Lower leg skin (tissue), 3 donors: ENCODE results near the gene BACE1.

Experiments
- CTCF ChIP-seq, 3 donors: fragments of 450-650 bp; IDR thresholded peaks; one replicate each; pipeline ENCODE4 v1.5.1; 2016; ENCODE audit warnings: antibody characterized with exemption in 3 of 3, mild to moderate bottlenecking in 3 of 3, moderate library complexity in 2 of 3
- POLR2A ChIP-seq, 2 donors: fragments of 450-650 bp; IDR thresholded peaks; one replicate each; pipeline ENCODE4 v1.6.1; 2016 to 2017; ENCODE audit warnings: antibody characterized with exemption in 2 of 2, mild to moderate bottlenecking in 1 of 2, moderate library complexity in 1 of 2

- no peak for TF ChIP-seq CTCF (IDR thresholded peaks at IDR 0.05)
- TF ChIP-seq POLR2A (IDR thresholded peaks at IDR 0.05), result no peak
Observed at GRCh38 chr11:117281159-117281558, 34.9 kb downstream of the BACE1 start.
